WERI-Rb-1 (cell line): ENCODE data around the gene C11orf52.
"Not testable (repeated sequence)": the region's sequence is repeated elsewhere in the genome, so short reads cannot be mapped to it uniquely, and the experiment has no call there.

ENCODE experiments used
- DNase-seq: peaks from one replicate; pipeline ENCODE4 v3.0.0-alpha.2; 2020
- H3K27ac ChIP-seq: fragments of 250-450 bp; sonication (Bioruptor Pico); 2 replicates; pipeline ENCODE4 v1.5.1; 2020; ENCODE audit warnings: mild to moderate bottlenecking, moderate library complexity
- H3K27me3 ChIP-seq: fragments of 250-450 bp; sonication (Bioruptor Pico); 2 replicates; pipeline ENCODE4 v1.5.1; 2021; ENCODE audit warnings: mild to moderate bottlenecking, low read depth, moderate library complexity; ENCODE audit not compliant: insufficient read depth, severe bottlenecking
- H3K36me3 ChIP-seq: fragments of 250-450 bp; sonication (Bioruptor Pico); 2 replicates; pipeline ENCODE4 v1.5.1; 2020; ENCODE audit warnings: mild to moderate bottlenecking, moderate library complexity
- H3K4me3 ChIP-seq: 2 replicates; pipeline ENCODE4 v1.5.1; 2011; ENCODE audit warnings: low read depth, mild to moderate bottlenecking, control low read depth, low read length
- H3K9me3 ChIP-seq: fragments of 250-450 bp; sonication (Bioruptor Pico); 2 replicates; pipeline ENCODE4 v1.5.1; 2021; ENCODE audit warnings: mild to moderate bottlenecking, moderate library complexity; ENCODE audit not compliant: severe bottlenecking
- CTCF ChIP-seq: IDR thresholded peaks from 2 replicates; pipeline ENCODE4 v1.5.1; 2011; ENCODE audit warnings: low read depth, mild to moderate bottlenecking, control low read depth, inconsistent platforms, low read length

The C11orf52 gene

DNA sequence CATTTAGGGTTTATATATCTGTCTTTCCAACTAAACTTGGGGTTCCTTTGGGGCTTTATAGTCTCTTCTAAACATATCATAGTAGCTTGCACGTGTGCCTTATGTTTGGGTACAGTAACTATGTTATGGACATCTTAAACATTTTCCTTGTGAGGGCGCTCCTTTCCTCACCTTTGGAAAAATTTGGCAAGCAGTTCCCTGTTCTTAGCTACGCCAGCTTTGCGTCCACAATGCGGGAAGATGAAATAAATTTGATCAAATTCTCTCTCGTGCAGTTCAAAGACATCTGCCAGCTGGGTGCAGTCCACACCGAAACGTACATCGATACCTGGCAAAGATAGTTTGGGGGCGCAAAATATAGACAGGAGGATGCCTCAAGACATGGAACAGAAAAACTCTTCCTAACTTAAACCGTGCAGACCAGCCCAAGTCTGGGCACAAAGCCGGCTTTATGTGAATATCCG is 40.3 kb upstream of the C11orf52 start:
- DNase-seq = no peak
- H3K27ac ChIP-seq = peak overlapping the region; percentile 98
- H3K27me3 ChIP-seq = no peaks in the 10 kb centered on the region
- no peak for TF ChIP-seq CTCF
- peak overlapping the region; percentile 92 for H3K4me3 ChIP-seq
- no peaks in the 10 kb centered on the region for H3K36me3 ChIP-seq
- no peaks in the 10 kb centered on the region for H3K9me3 ChIP-seq

DNA sequence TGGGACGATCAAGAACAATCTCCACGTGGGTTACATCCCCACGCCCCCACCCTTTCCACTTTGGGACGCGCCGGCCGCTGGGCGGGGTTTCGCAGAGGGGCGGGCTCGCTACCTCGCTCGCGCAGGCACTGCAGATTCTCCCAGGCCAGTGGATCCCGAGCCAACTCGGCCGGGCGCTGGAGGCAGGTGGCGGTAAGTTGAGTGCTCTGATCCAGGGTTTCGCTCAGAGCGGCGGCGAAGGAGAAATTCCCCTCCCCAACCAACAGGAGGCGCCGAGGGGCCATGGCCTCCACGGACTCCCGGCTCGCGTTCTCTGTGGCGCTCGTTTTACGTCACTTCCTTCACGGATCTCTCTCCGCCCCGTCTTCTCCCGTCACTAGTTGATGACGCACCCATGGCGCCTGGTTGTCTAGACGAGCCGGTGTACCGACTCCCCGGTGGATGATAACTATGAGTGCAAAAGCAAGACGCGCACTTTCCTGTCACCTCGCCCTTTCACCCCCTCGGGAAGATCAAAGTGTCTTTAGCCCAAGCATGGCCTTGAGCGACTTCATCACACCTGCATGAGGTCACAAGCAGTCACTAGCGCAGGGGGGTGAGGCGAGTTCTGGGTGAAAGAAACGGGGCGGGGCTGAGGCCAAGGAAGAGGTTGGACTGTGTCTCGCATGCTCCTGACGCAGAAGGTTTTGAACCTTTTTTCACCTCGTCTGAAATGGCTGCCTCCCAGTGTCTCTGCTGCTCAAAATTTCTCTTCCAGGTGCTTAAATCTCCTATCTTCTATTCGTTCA is 39.7 kb upstream of the C11orf52 start, which contains the start of the genes CFAP68 and FDXACB1:
CFAP68 (plus strand) TSS at position 693 of the 788 bp plus-strand sequence; CDS start at position 713, 20 bp downstream.
FDXACB1 (minus strand) TSS at position 317 of the 788 bp plus-strand sequence; CDS start at position 284, 33 bp downstream.
- Histone ChIP-seq H3K4me3 (peak within 1 kb of the TSS; percentile 92), H3K9me3 (no peaks in the 10 kb centered on the region), H3K27me3 (no peaks in the 10 kb centered on the region), H3K27ac (peak within 1 kb of the TSS; percentile 98), H3K36me3 (no peaks in the 10 kb centered on the region)
- TF ChIP-seq CTCF = peak; percentile 94
- peak; percentile 98 for DNase-seq

DNA sequence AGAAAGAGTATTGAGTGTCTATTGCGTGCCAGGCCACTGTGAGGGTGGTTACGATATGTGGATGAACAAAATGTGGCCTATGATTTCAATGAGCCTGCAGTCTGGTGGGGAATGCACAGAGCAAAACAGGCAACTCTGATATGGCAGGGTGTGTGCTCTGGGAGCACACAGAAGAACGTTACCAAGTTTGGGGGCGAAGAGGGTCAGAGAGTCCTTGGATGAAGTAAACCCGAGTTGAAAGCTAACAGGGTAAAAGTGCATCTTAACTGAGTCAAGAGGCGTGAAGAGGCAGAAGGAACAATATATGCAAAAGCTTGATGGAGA is 39.1 kb upstream of the C11orf52 start:
- Histone ChIP-seq H3K36me3 (no peaks in the 10 kb centered on the region), H3K27ac (peak overlapping the region; percentile 98), H3K4me3 (peak overlapping the region; percentile 92), H3K27me3 (no peaks in the 10 kb centered on the region), H3K9me3 (no peaks in the 10 kb centered on the region)
- no peak for DNase-seq
- no peak for TF ChIP-seq CTCF

DNA sequence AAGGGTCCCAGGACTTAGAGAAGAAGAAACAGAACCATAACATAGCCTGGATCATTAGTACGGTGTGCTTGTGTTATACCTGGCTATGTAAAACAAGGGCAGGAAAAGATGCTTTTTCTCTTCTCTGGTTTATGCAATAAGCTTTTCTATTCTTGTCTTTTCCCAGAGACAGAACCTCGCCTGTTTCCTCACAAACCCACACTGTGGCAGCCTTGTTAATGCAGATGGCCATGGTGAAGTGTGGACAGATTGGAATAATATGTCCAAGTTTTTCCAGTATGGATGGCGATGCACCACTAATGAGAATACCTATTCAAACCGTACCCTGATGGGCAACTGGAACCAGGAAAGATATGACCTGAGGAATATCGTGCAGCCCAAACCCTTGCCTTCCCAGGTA is 36.5 kb upstream of the C11orf52 start:
- no peak overlapping the region for H3K4me3 ChIP-seq
- H3K27ac ChIP-seq = no peak overlapping the region
- no peaks in the 10 kb centered on the region for H3K36me3 ChIP-seq
- TF ChIP-seq CTCF = no peak
- H3K9me3 ChIP-seq = no peaks in the 10 kb centered on the region
- H3K27me3 ChIP-seq = no peaks in the 10 kb centered on the region
- DNase-seq = no peak

GRCh38 chr11:111885053-111885452 is 33.7 kb upstream of the C11orf52 start:
- not testable (repeated sequence) for H3K36me3 ChIP-seq, H3K27me3 ChIP-seq, DNase-seq, H3K9me3 ChIP-seq, H3K4me3 ChIP-seq, H3K27ac ChIP-seq

GRCh38 chr11:111886032-111886431 is 32.7 kb upstream of the C11orf52 start:
- Histone ChIP-seq H3K4me3 (no peak overlapping the region), H3K9me3 (no peaks in the 10 kb centered on the region), H3K27ac (no peak overlapping the region), H3K27me3 (no peaks in the 10 kb centered on the region), H3K36me3 (no peaks in the 10 kb centered on the region)
- no peak for DNase-seq
- no peak for TF ChIP-seq CTCF
